HepG2 (cell line): ENCODE data around the gene SRD5A3. TPM values are rescaled to one million over a fixed set of nuclear protein-coding genes. Genes with fewer than 3 reads are reported as not detected.

Experiments
- HBP1 ChIP-seq: IDR thresholded peaks from 2 replicates; pipeline ENCODE4 v1.6.1; 2016; ENCODE audit warnings: low read depth, control low read depth
- HMGA1 ChIP-seq: sonication (generic); formaldehyde crosslinking; conservative IDR thresholded peaks from 2 replicates; pipeline ENCODE4 v1.4.0; 2020; ENCODE audit warnings: missing genetic modification reagents
- HMGXB3 ChIP-seq: sonication (generic); formaldehyde crosslinking; IDR thresholded peaks from 2 replicates; pipeline ENCODE4 v1.4.0; 2020; ENCODE audit warnings: missing genetic modification reagents, borderline replicate concordance
- LCORL ChIP-seq, 2 experiments: fragments of 450-650 bp in 1 of 2; sonication (generic) in 1 of 2; formaldehyde crosslinking in 1 of 2; IDR thresholded peaks; 2 replicates each; pipeline versions ENCODE4 v1.5.0 to v1.6.1; 2017 to 2020; ENCODE audit warnings: antibody characterized with exemption in 1 of 2, missing genetic modification reagents in 1 of 2
- MTF2 ChIP-seq: sonication (generic); formaldehyde crosslinking; IDR thresholded peaks from 2 replicates; pipeline ENCODE4 v1.5.0; 2020; ENCODE audit warnings: missing genetic modification reagents, borderline replicate concordance
- RNF219 ChIP-seq: sonication (generic); formaldehyde crosslinking; IDR thresholded peaks from 2 replicates; pipeline ENCODE4 v1.5.0; 2020; ENCODE audit warnings: mild to moderate bottlenecking, missing genetic modification reagents
- SKIL ChIP-seq: sonication (generic); formaldehyde crosslinking; IDR thresholded peaks from 2 replicates; pipeline ENCODE4 v1.8.0; 2022; ENCODE audit warnings: missing genetic modification reagents, mild to moderate bottlenecking, moderate library complexity, borderline replicate concordance
- SMARCC2 ChIP-seq: fragments of 450-650 bp; IDR thresholded peaks from 2 replicates; pipeline ENCODE4 v1.6.1; 2017; ENCODE audit warnings: antibody characterized with exemption, mild to moderate bottlenecking
- ZNF138 ChIP-seq: sonication (generic); formaldehyde crosslinking; IDR thresholded peaks from 2 replicates; pipeline ENCODE4 v1.5.0; 2020; ENCODE audit warnings: mild to moderate bottlenecking, low read depth, missing genetic modification reagents
- ZNF574 ChIP-seq: sonication (generic); formaldehyde crosslinking; IDR thresholded peaks from 2 replicates; pipeline ENCODE4 v1.4.0; 2020; ENCODE audit warnings: missing genetic modification reagents
- ZNF672 ChIP-seq: sonication (generic); formaldehyde crosslinking; IDR thresholded peaks from 2 replicates; pipeline ENCODE4 v1.8.1; 2022; ENCODE audit warnings: missing genetic modification reagents
- ZSCAN5A ChIP-seq: sonication (generic); formaldehyde crosslinking; IDR thresholded peaks from 2 replicates; pipeline ENCODE4 v1.8.0; 2022; ENCODE audit warnings: mild to moderate bottlenecking, missing genetic modification reagents, borderline replicate concordance
- polyA plus RNA-seq, 8 experiments: library from polyadenylated mRNA; depleted of rRNA in 3 of 8; stranded (reverse) in 7 of 8; unstranded in 1 of 8; fragments of >200 nt; fragmentation: Illumina TruSeq in 4 of 8; extraction: Trizol in 4 of 8; gene quantifications; 2 replicates each; pipeline versions ENCODE4 v1.2.1 to v1.2.3, GENCODE V29; 2011 to 2016; ENCODE audit warnings: low read depth in 4 of 8, missing spikeins in 1 of 8, mixed read lengths in 1 of 8; ENCODE audit not compliant: insufficient read depth in 1 of 8
- total RNA-seq, 5 experiments: library from RNA; depleted of rRNA; stranded (reverse); fragments of >200 nt; fragmentation: Illumina TruSeq; extraction: Trizol; gene quantifications; 2 replicates each; pipeline ENCODE4 v1.2.3, GENCODE V29; 2016; ENCODE audit warnings: low read depth in 1 of 5

The SRD5A3 gene
- total and polyA plus RNA-seq, 2 of the 13 experiments (the other 11 are each of a cell fraction or from before 2014, with no cell fraction given): 12.4 to 18.4 TPM

GRCh38 chr4:55395529-55396307 is 49.7 kb downstream of the SRD5A3 start, which contains the start of gene TMEM165 (continued):
- no peak for TF ChIP-seq RNF219 (CRISPR knock-in tag)
- TF ChIP-seq HMGA1 (CRISPR knock-in tag): no peak
- no peak for TF ChIP-seq SKIL (CRISPR knock-in tag)
- no peak for TF ChIP-seq ZNF138 (CRISPR knock-in tag)
- TF ChIP-seq ZNF574 (CRISPR knock-in tag): peak; percentile 83
- TF ChIP-seq HBP1 (CRISPR knock-in tag): peak; percentile 64; the same call in 1 of the 2 replicates
- 0 out of 2 replicates have a peak, but pooled peaks have one; percentile 75 for TF ChIP-seq MTF2
- no peak for TF ChIP-seq SMARCC2
- no peak for TF ChIP-seq ZSCAN5A
- TF ChIP-seq HMGXB3 (CRISPR knock-in tag): no peak
- TF ChIP-seq LCORL (IDR thresholded peaks at IDR 0.05): no peak
- TF ChIP-seq LCORL (CRISPR knock-in tag; IDR thresholded peaks at IDR 0.05): peak; percentile 83
- no peak for TF ChIP-seq ZNF672 (CRISPR knock-in tag)
